GM12878 (cell line): ENCODE results near the gene HAO1. TPM values are rescaled to one million over a fixed set of nuclear protein-coding genes. Genes with fewer than 3 reads are reported as not detected.

Experiments used
- ATAC-seq: fragments of 200-7000 bp; cut with Tn5 transposase; 3 replicates; pipeline ENCODE4 v1.9.1; 2020; ENCODE audit warnings: mild to moderate bottlenecking, moderate library complexity
- BruUV-seq: library from RNA; stranded (reverse); fragments of 400-500 nt; replicated peaks from 2 replicates; lab custom pipeline; 2021; lab: Mats Ljungman, UMichigan
- CTCF ChIA-PET: fragments of 300-600 bp; sonication (Branson Sonifier 250); formaldehyde crosslinking; extraction: SDS; loops from one replicate; lab custom pipeline; 2021; ENCODE audit warnings: inconsistent platforms; lab: Yijun Ruan, JAX
- POLR2A ChIA-PET: fragments of 350-600 bp; formaldehyde crosslinking; extraction: SDS; loops from one replicate; lab custom pipeline; 2021; ENCODE audit warnings: inconsistent platforms; lab: Charles Lee
- RAD21 ChIA-PET: fragments of 300-600 bp; sonication (Branson Sonifier 250); formaldehyde crosslinking; loops from one replicate; lab custom pipeline; 2023; ENCODE audit warnings: antibody characterized with exemption; ENCODE audit not compliant: unreplicated experiment; lab: Charles Lee
- SMC1A ChIA-PET: fragments of 300-600 bp; sonication (Branson Sonifier 250); formaldehyde crosslinking; loops from one replicate; lab custom pipeline; 2023; ENCODE audit not compliant: unreplicated experiment, uncharacterized antibody; lab: Charles Lee
- DNase-seq: peaks from one replicate; pipeline ENCODE4 v3.0.0-alpha.2; 2011; ENCODE audit warnings: low read depth, low spot score
- FAIRE-seq: peaks from 3 replicates; lab custom pipeline; 2011; peaks lifted over from hg19 to GRCh38; lab: Jason Lieb, UNC
- H2AFZ ChIP-seq: 2 replicates; pipeline ENCODE4 v1.6.0; 2011; ENCODE audit warnings: low read depth, low read length, control low read depth; ENCODE audit not compliant: control insufficient read depth
- H3K27ac ChIP-seq: 2 replicates; pipeline ENCODE4 v1.5.1; 2011; ENCODE audit warnings: control low read depth; ENCODE audit not compliant: control insufficient read depth, insufficient read depth
- H3K27me3 ChIP-seq, 2 experiments: replicated peaks in 1 of 2; 2 replicates each; pipeline versions ENCODE4 v1.6.0 to v1.6.1; 2011; ENCODE audit warnings: low read length in 1 of 2; ENCODE audit not compliant: control insufficient read depth in 2 of 2, insufficient read depth in 2 of 2
- H3K36me3 ChIP-seq, 2 experiments: 2 replicates each; pipeline ENCODE4 v1.5.1; 2011; ENCODE audit warnings: low read length in 1 of 2; ENCODE audit not compliant: control insufficient read depth in 2 of 2, insufficient read depth in 2 of 2
- H3K4me1 ChIP-seq: 2 replicates; pipeline ENCODE4 v1.6.1; 2011; ENCODE audit warnings: mild to moderate bottlenecking, low read length, moderate library complexity, mixed read lengths; ENCODE audit not compliant: control insufficient read depth, insufficient read depth
- H3K4me2 ChIP-seq: 2 replicates; pipeline ENCODE4 v1.6.0; 2011; ENCODE audit warnings: control low read depth; ENCODE audit not compliant: control insufficient read depth, insufficient read depth
- H3K4me3 ChIP-seq: fragments of 200-600 bp; sonication (generic); 2 replicates; pipeline ENCODE4 v1.5.1; 2016
- H3K79me2 ChIP-seq: 2 replicates; pipeline ENCODE4 v1.6.0; 2011; ENCODE audit warnings: low read length; ENCODE audit not compliant: control insufficient read depth, insufficient read depth
- H3K9ac ChIP-seq: 2 replicates; pipeline ENCODE4 v1.8.0; 2011; ENCODE audit warnings: low read length, control low read depth, mixed read lengths; ENCODE audit not compliant: control insufficient read depth, insufficient read depth
- H3K9me3 ChIP-seq: replicated peaks from 3 replicates; pipeline ENCODE4 v1.5.1; 2011; ENCODE audit warnings: mild to moderate bottlenecking, low read length; ENCODE audit not compliant: control insufficient read depth, insufficient read depth
- H4K20me1 ChIP-seq: 2 replicates; pipeline ENCODE4 v1.6.0; 2011; ENCODE audit not compliant: control insufficient read depth, insufficient read depth
- CREM ChIP-seq: IDR thresholded peaks from 2 replicates; pipeline ENCODE4 v1.6.1; 2014; ENCODE audit warnings: antibody characterized with exemption, low read depth
- FOS ChIP-seq: IDR thresholded peaks from 3 replicates; pipeline ENCODE4 v1.6.1; 2011; ENCODE audit warnings: borderline replicate concordance; ENCODE audit not compliant: insufficient read length; ENCODE audit errors: extremely low read depth
- JUNB ChIP-seq: IDR thresholded peaks from 2 replicates; pipeline ENCODE4 v1.6.1; 2016; ENCODE audit warnings: antibody characterized with exemption, mild to moderate bottlenecking
- NFXL1 ChIP-seq: fragments of 450-650 bp; IDR thresholded peaks from 2 replicates; pipeline ENCODE4 v1.6.1; 2017; ENCODE audit warnings: antibody characterized with exemption, mild to moderate bottlenecking, borderline replicate concordance
- POLR2A ChIP-seq: IDR thresholded peaks from 2 replicates; pipeline ENCODE4 v1.6.1; 2011; ENCODE audit warnings: low read depth, mild to moderate bottlenecking, low read length
- RB1 ChIP-seq: fragments of 450-650 bp; formaldehyde crosslinking; IDR thresholded peaks from 2 replicates; pipeline ENCODE4 v1.6.1; 2017; ENCODE audit warnings: mild to moderate bottlenecking, borderline replicate concordance
- SKIL ChIP-seq: fragments of 450-650 bp; IDR thresholded peaks from 2 replicates; pipeline ENCODE4 v1.6.1; 2017; ENCODE audit warnings: mild to moderate bottlenecking, low read depth, inconsistent platforms; ENCODE audit not compliant: poor library complexity, severe bottlenecking
- SUZ12 ChIP-seq: fragments of 200-600 bp; sonication (generic); IDR thresholded peaks from one replicate; pipeline ENCODE4 v1.6.1; 2018; ENCODE audit warnings: antibody characterized with exemption, mild to moderate bottlenecking; ENCODE audit not compliant: unreplicated experiment
- YBX1 ChIP-seq: fragments of 450-650 bp; IDR thresholded peaks from 2 replicates; pipeline ENCODE4 v1.6.1; 2016; ENCODE audit warnings: antibody characterized with exemption
- WGBS: methylation state at CpG from one replicate; pipeline ENCODE4 v1.1.6; 2016; ENCODE audit warnings: low lambda C conversion rate; ENCODE audit not compliant: insufficient replicate concordance, insufficient coverage; ENCODE audit errors: missing lambda C conversion rate; 5-methylcytosine and 5-hydroxymethylcytosine counted together
- in situ Hi-C: fragments of 300-500 bp; cut with MboI; formaldehyde crosslinking; loops from 9 replicates; pipeline ENCODE4 v1.14.3; 2018; ENCODE audit warnings: mixed read lengths
- intact Hi-C: fragments of 100-400 bp; cut with micrococcal nuclease; formaldehyde crosslinking; loops from one replicate; pipeline ENCODE4 v1.14.2; 2022; ENCODE audit not compliant: unreplicated experiment
- polyA plus RNA-seq, 11 experiments: library from polyadenylated mRNA; depleted of rRNA in 4 of 11; unstranded in 6 of 11; stranded (reverse) in 5 of 11; fragments of >200 nt; fragmentation: Nextera tagmentation in 4 of 11; fragmentation: Illumina TruSeq in 1 of 11; extraction: Ambion mirVana in 4 of 11; extraction: Trizol in 1 of 11; gene quantifications; 1 replicate in 1 of 11; 2 replicates in 10 of 11; pipeline versions ENCODE4 v1.2.1 to v1.2.3, GENCODE V29; 2011 to 2016; ENCODE audit warnings: inconsistent platforms in 2 of 11, missing spikeins in 2 of 11, low read depth in 1 of 11
- total RNA-seq, 4 experiments: library from RNA; depleted of rRNA in 3 of 4; stranded (reverse); fragments of >200 nt in 3 of 4; fragmentation: Illumina TruSeq in 1 of 4; extraction: Trizol in 1 of 4; gene quantifications; 2 replicates each; pipeline versions ENCODE4 v1.2.1 to v1.2.3, GENCODE V29; 2013 to 2021

Gene HAO1
- total and polyA plus RNA-seq, 10 of the 15 experiments (the other 5 are each of a cell fraction or from before 2014, with no cell fraction given) = 0.03 to 0.29 (median 0.05) TPM; not detected in 7

GRCh38 chr20:7856756-7857155 is 83.5 kb downstream of the HAO1 start:
- DNase-seq (no peak), FAIRE-seq (no peak), ATAC-seq (no peak)
- RAD21 ChIA-PET = no interaction called here
- Histone ChIP-seq H3K27me3 (no peaks in the 10 kb centered on the region), H3K4me2 (no peak overlapping the region), H3K9me3 (no peaks in the 10 kb centered on the region), H3K36me3 (no peaks in the 10 kb centered on the region), H3K79me2 (no peaks in the 10 kb centered on the region), H2AFZ (no peak overlapping the region), H4K20me1 (no peaks in the 10 kb centered on the region), H3K27ac (no peak overlapping the region), H3K9ac (no peak overlapping the region), H3K4me3 (no peak overlapping the region), H3K4me1 (no peaks in the 10 kb centered on the region)
- 0% methylated on average over 2 of the region's 2 CpGs for WGBS
- intact Hi-C loops = loop anchor here (5.0 kb wide), 3 partner anchors 1029 to 1274 kb away; partner anchors contain the start of gene BMP2
- TF ChIP-seq FOS (no peak), JUNB (no peak), RB1 (no peak), NFXL1 (no peak), POLR2A (no peak), CREM (no peak), SKIL (no peak), SUZ12 (no peak), YBX1 (no peak)
- CTCF ChIA-PET = no interaction called here
- in situ Hi-C loops = loop anchor here (10.0 to 25.0 kb wide), 2 partner anchors 1032 to 1094 kb away; partner anchors contain the start of gene BMP2
- POLR2A ChIA-PET = no interaction called here
- BruUV-seq = no TSS peak
- SMC1A ChIA-PET = no interaction called here
